Measurements from ENCODE around the gene COL23A1.
"Not testable (repeated sequence)": the region's sequence is repeated elsewhere in the genome, so short reads cannot be mapped to it uniquely, and the experiment has no call there.

Gene COL23A1

GRCh38 chr5:178370102-178370501 lies 220.1 kb downstream of the COL23A1 start:
- no peak for DNase-seq

GRCh38 chr5:178369469-178369868 lies 220.7 kb downstream of the COL23A1 start:
- not testable (repeated sequence) for DNase-seq

GRCh38 chr5:178368716-178369300 lies 221.4 kb downstream of the COL23A1 start:
- DNase-seq = no peak

- no peak for DNase-seq
Measured at GRCh38 chr5:178368274-178368673, 221.9 kb downstream of the COL23A1 start.

GRCh38 chr5:178367736-178368120 lies 222.5 kb downstream of the COL23A1 start:
- no peak for DNase-seq

GRCh38 chr5:178366998-178367735 lies 223.0 kb downstream of the COL23A1 start:
- no peak for DNase-seq

- no peak for DNase-seq
Measured at GRCh38 chr5:178365501-178366440, 224.4 kb downstream of the COL23A1 start.

- DNase-seq = no peak
Measured at GRCh38 chr5:178364326-178364675, 225.9 kb downstream of the COL23A1 start.

GRCh38 chr5:178363501-178364325 lies 226.5 kb downstream of the COL23A1 start:
- DNase-seq = no peak

- no peak for DNase-seq
Measured at GRCh38 chr5:178361657-178362445, 228.3 kb downstream of the COL23A1 start.

GRCh38 chr5:178360926-178361235 lies 229.3 kb downstream of the COL23A1 start:
- no peak for DNase-seq

- DNase-seq = no peak
Measured at GRCh38 chr5:178360222-178360925, 229.8 kb downstream of the COL23A1 start.

GRCh38 chr5:178359738-178360137 lies 230.5 kb downstream of the COL23A1 start:
- no peak for DNase-seq

- no peak for DNase-seq
Measured at GRCh38 chr5:178357678-178358077, 232.5 kb downstream of the COL23A1 start.

GRCh38 chr5:178357121-178357521 lies 233.1 kb downstream of the COL23A1 start:
- DNase-seq = no peak

GRCh38 chr5:178356431-178356872 lies 233.7 kb downstream of the COL23A1 start:
- no peak for DNase-seq

- DNase-seq = no peak
Measured at GRCh38 chr5:178355671-178356070, 234.5 kb downstream of the COL23A1 start.

- DNase-seq = no peak
Measured at GRCh38 chr5:178353461-178353860, 236.7 kb downstream of the COL23A1 start.

- DNase-seq = no peak
Measured at GRCh38 chr5:178352035-178352349, 238.2 kb downstream of the COL23A1 start.

GRCh38 chr5:178351221-178352034 lies 238.8 kb downstream of the COL23A1 start:
- DNase-seq = no peak
